Measurements from ENCODE around the gene CRAMP1.

CRAMP1 gene

DNA sequence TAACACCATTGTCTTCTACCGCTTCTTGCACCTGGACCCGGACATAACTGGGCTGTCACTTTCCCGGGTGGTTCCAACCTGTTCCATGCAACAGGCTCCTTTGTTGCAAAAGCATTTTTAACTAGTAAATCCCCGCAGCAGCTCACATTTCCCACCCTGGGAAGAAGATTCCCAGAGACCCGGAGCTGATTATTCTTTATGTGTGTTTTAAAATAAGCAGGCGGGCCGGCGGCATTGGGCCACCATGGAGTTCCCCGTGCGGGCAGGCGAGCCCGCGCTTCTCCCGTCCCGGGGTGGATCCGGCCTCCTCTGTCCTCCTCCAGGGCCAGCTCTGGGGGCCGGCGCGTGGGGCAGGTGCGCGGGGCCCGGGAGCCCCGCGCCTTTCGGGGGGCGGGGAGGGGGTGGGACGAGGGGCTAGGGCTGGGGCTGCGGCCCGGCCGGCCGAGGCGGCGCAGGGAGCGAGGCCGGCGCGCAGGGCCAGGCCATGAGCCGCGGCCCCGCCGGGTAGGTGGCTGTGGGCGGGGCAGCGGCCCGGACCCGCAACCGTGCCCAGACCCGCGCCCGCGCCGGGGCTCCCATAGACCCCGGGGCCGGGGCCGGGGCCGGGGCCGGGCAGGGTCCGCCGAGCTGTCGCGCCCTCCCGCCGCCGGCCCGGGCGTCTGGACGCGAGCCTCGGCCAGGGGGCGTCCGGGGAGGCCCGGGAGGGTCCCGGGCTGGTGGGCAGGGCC lies 1.7 kb downstream of the CRAMP1 start:
- no peak for DNase-seq (ENCODE audit: low read depth, low spot score)
- peak overlapping the region; percentile 82 for H3K4me3 ChIP-seq (ENCODE audit: low read depth, low read length)
- ChIA-PET CTCF (no interaction called here), POLR2A (no interaction called here)
- TF ChIP-seq CTCF (IDR thresholded peaks at IDR 0.05; ENCODE audit: insufficient read depth, low read length, missing control alignments), result no peak

GRCh38 chr16:1614456-1615102 lies 2.4 kb downstream of the CRAMP1 start:
- no peak for TF ChIP-seq CTCF (IDR thresholded peaks at IDR 0.05; ENCODE audit: insufficient read depth, low read length, missing control alignments)
- ChIA-PET CTCF (interaction anchor here (1.2 kb wide), 2 partner anchors 91 to 120 kb away, joined by 3 read pairs; partner anchors contain the start of gene MAPK8IP3), POLR2A (no interaction called here)
- peak overlapping the region; percentile 82 for H3K4me3 ChIP-seq (ENCODE audit: low read depth, low read length)
- no peak for DNase-seq (ENCODE audit: low read depth, low spot score)

DNA sequence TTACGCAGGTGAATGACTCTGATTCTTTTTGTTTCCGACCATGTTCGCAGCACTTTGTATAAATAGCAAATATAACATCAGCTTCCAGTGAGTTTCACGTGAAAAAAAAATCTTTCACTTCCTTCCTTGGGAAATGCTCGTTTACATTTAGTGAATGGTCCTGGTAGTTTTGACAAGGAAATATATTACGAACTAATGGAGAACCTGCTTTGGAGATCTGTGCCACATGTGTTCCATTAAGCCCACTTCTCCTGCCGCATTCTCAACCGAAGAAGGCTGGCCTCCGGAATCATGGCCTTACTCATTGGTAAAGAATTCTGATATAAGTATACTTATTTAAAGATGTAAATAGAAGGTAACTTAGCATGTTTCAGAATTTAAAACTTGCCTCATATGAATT lies 3.6 kb downstream of the CRAMP1 start:
- TF ChIP-seq CTCF (IDR thresholded peaks at IDR 0.05; ENCODE audit: insufficient read depth, low read length, missing control alignments), result no peak
- no peak for DNase-seq (ENCODE audit: low read depth, low spot score)
- ChIA-PET CTCF (interaction anchor here (1.0 to 1.2 kb wide), 2 partner anchors 90 to 121 kb away, joined by 3 to 5 read pairs; partner anchors contain the start of gene MAPK8IP3), POLR2A (no interaction called here)
- H3K4me3 ChIP-seq (ENCODE audit: low read depth, low read length), result peak overlapping the region; percentile 82

DNA sequence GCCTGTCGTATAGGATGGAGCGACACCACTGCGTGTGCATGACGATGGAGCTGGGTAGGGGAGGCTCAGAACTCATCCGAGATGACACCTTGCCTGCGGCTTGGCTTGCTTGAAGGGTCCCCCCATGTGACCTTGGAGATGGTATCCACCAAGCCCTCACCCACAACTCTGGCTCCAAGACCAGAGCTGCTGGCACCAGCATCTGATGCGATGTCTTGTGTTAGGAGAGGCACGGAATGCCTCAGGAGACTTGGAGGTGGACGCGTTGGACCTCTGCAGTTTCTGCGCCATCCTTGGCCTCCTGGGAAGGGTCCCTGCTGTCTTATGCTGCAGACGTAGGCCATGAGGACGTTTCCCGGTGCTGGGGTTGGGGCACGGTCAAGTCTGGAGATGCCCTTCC lies 7.8 kb downstream of the CRAMP1 start:
- H3K4me3 ChIP-seq (ENCODE audit: low read depth, low read length), result no peak overlapping the region
- DNase-seq (ENCODE audit: low read depth, low spot score), result no peak
- ChIA-PET POLR2A (no interaction called here), CTCF (no interaction called here)
- no peak for TF ChIP-seq CTCF (IDR thresholded peaks at IDR 0.05; ENCODE audit: insufficient read depth, low read length, missing control alignments)

DNA sequence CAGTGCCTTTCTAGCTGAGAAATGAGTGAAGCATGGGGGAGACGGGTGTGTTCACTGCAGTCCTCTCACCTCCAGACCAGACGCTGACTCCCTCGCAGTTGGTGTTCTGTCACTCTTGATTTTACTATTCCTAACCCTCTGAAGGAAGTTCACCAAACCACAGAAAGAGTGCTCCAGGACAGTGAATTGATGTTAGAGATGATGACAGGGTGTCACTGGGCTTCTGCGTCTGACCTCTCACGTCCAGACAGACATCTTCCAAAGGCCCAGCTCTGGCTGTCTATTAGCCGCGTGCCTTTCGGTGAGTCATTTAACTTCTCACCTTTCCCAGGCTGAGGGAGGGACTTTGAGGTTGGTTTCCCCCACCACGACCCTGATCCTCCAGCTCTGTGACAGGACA lies 8.2 kb downstream of the CRAMP1 start:
- POLR2A ChIA-PET, result no interaction called here

More for the DNA sequence above, 8.2 kb downstream of the CRAMP1 start:
- no peak for TF ChIP-seq CTCF (IDR thresholded peaks at IDR 0.05; ENCODE audit: insufficient read depth, low read length, missing control alignments)
- no peak for DNase-seq (ENCODE audit: low read depth, low spot score)
- CTCF ChIA-PET, result no interaction called here
- no peak overlapping the region for H3K4me3 ChIP-seq (ENCODE audit: low read depth, low read length)

Data from AG04449 (cell line).